GM21526 (cell line): ENCODE results near the gene BRSK2.
"Not testable (repeated sequence)": the region's sequence is repeated elsewhere in the genome, so short reads cannot be mapped to it uniquely, and the experiment has no call there.

Experiments used
- ATAC-seq: cut with Tn5 transposase; IDR thresholded peaks from one replicate; pipeline ENCODE4 v1.9.1; 2021; ENCODE audit warnings: moderate library complexity; ENCODE audit not compliant: unreplicated experiment, low FRiP score

BRSK2 gene

GRCh38 chr11:1353383-1354124, 36.2 kb upstream of the BRSK2 start:
- ATAC-seq = no peak

- ATAC-seq = no peak
These were observed 35.4 kb upstream of the BRSK2 start for GRCh38 chr11:1354125-1354938.

- ATAC-seq = no peak
These were observed 33.7 kb upstream of the BRSK2 start for GRCh38 chr11:1356007-1356435.

- ATAC-seq = no peak
These were observed 33.2 kb upstream of the BRSK2 start for GRCh38 chr11:1356478-1356960.

- no peak for ATAC-seq
These were observed 31.4 kb upstream of the BRSK2 start for GRCh38 chr11:1358286-1358685.

GRCh38 chr11:1358931-1359330, 30.8 kb upstream of the BRSK2 start:
- not testable (repeated sequence) for ATAC-seq

- ATAC-seq = no peak
These were observed 30.2 kb upstream of the BRSK2 start for GRCh38 chr11:1359556-1359955.

- ATAC-seq = no peak
These were observed 29.4 kb upstream of the BRSK2 start for GRCh38 chr11:1360181-1360834.

- ATAC-seq = no peak
These were observed 28.8 kb upstream of the BRSK2 start for GRCh38 chr11:1360835-1361357.

GRCh38 chr11:1361882-1362281, 27.9 kb upstream of the BRSK2 start:
- ATAC-seq = no peak

- ATAC-seq = no peak
These were observed 22.0 kb upstream of the BRSK2 start for GRCh38 chr11:1367721-1368120.

GRCh38 chr11:1368216-1368615, 21.5 kb upstream of the BRSK2 start:
- no peak for ATAC-seq

GRCh38 chr11:1368966-1369365, 20.8 kb upstream of the BRSK2 start:
- ATAC-seq = no peak

GRCh38 chr11:1369371-1370005, 20.2 kb upstream of the BRSK2 start:
- no peak for ATAC-seq

- ATAC-seq = no peak
These were observed 19.3 kb upstream of the BRSK2 start for GRCh38 chr11:1370186-1371025.

GRCh38 chr11:1371026-1371325, 18.8 kb upstream of the BRSK2 start:
- ATAC-seq = no peak

- no peak for ATAC-seq
These were observed 18.4 kb upstream of the BRSK2 start for GRCh38 chr11:1371377-1371776.

- ATAC-seq = no peak
These were observed 17.8 kb upstream of the BRSK2 start for GRCh38 chr11:1371836-1372465.

- ATAC-seq = no peak
These were observed 17.1 kb upstream of the BRSK2 start for GRCh38 chr11:1372660-1373059.
